Stimulated activated CD8-positive, alpha-beta memory T cell treated with anti-CD3 and anti-CD28 coated beads, Interleukin-7, amount 100 ng/mL, for 48 hours (primary cell): ENCODE measurements around the gene KSR1.
"Not testable (repeated sequence)": the region's sequence is repeated elsewhere in the genome, so short reads cannot be mapped to it uniquely, and the experiment has no call there.

Experiments used
- DNase-seq, 2 donors: peaks; one replicate each; pipeline ENCODE4 v3.0.0-alpha.2; 2020; ENCODE audit warnings: low read depth in 1 of 2; ENCODE audit errors: extremely low read depth in 1 of 2

The KSR1 gene

GRCh38 chr17:27628376-27628775 lies 172.1 kb downstream of the KSR1 start:
- no peak for DNase-seq

GRCh38 chr17:27629260-27629659 lies 173.0 kb downstream of the KSR1 start:
- DNase-seq, result not testable (repeated sequence)

- DNase-seq, result no peak
These were observed 174.6 kb downstream of the KSR1 start, which contains the start of gene LGALS9 for GRCh38 chr17:27630607-27631410. Gene LGALS9 (plus strand): TSS chr17:27631188. CDS start chr17:27631266, 78 bp downstream.

- DNase-seq, result no peak
These were observed 175.1 kb downstream of the KSR1 start for GRCh38 chr17:27631411-27631760.

GRCh38 chr17:27631897-27632725 lies 175.9 kb downstream of the KSR1 start:
- DNase-seq, result no peak

- DNase-seq, result not testable (repeated sequence)
These were observed 176.5 kb downstream of the KSR1 start for GRCh38 chr17:27632766-27633165.

GRCh38 chr17:27633312-27634025 lies 177.2 kb downstream of the KSR1 start:
- no peak for DNase-seq

GRCh38 chr17:27634026-27634335 lies 177.7 kb downstream of the KSR1 start:
- DNase-seq, result no peak

GRCh38 chr17:27634776-27635175 lies 178.5 kb downstream of the KSR1 start:
- DNase-seq, result no peak

- no peak for DNase-seq
These were observed 179.1 kb downstream of the KSR1 start for GRCh38 chr17:27635275-27635823.

- not testable (repeated sequence) for DNase-seq
These were observed 179.8 kb downstream of the KSR1 start for GRCh38 chr17:27636005-27636520.

- DNase-seq, result not testable (repeated sequence)
These were observed 181.6 kb downstream of the KSR1 start for GRCh38 chr17:27637818-27638217.

GRCh38 chr17:27638415-27638914 lies 182.2 kb downstream of the KSR1 start:
- not testable (repeated sequence) for DNase-seq

- DNase-seq, result no peak
These were observed 184.5 kb downstream of the KSR1 start for GRCh38 chr17:27640790-27641189.

- no peak for DNase-seq
These were observed 188.3 kb downstream of the KSR1 start for GRCh38 chr17:27644586-27644985.

GRCh38 chr17:27645621-27646020 lies 189.4 kb downstream of the KSR1 start:
- not testable (repeated sequence) for DNase-seq

GRCh38 chr17:27646232-27646631 lies 190.0 kb downstream of the KSR1 start:
- DNase-seq, result no peak

GRCh38 chr17:27647765-27648164 lies 191.5 kb downstream of the KSR1 start:
- no peak for DNase-seq

GRCh38 chr17:27649111-27649571 lies 192.9 kb downstream of the KSR1 start:
- not testable (repeated sequence) for DNase-seq

- no peak for DNase-seq
These were observed 193.7 kb downstream of the KSR1 start for GRCh38 chr17:27649929-27650328.

GRCh38 chr17:27650836-27651235 lies 194.6 kb downstream of the KSR1 start:
- no peak for DNase-seq
